ENCODE results near the gene INSIG2.

DNA sequence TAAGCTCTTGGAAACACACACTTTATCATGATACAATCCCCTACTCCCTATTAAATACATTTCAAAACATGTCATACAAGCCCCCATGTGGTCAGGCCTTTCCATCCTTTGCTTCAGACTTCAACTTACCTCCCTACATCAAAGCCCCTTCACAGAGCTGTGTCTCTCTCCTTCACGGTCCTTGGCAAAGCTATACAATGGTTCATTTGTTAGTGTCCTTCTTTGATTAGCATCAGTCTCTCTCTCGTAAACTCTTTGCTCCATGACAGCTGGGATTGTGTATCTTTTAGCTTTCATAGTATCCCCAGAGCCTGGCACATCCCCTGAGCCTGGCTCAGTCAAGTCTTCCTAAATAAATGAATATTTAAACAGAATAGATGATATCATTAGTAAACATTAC is 25.6 kb upstream of the INSIG2 start:
- TF ChIP-seq, protein P1, sequence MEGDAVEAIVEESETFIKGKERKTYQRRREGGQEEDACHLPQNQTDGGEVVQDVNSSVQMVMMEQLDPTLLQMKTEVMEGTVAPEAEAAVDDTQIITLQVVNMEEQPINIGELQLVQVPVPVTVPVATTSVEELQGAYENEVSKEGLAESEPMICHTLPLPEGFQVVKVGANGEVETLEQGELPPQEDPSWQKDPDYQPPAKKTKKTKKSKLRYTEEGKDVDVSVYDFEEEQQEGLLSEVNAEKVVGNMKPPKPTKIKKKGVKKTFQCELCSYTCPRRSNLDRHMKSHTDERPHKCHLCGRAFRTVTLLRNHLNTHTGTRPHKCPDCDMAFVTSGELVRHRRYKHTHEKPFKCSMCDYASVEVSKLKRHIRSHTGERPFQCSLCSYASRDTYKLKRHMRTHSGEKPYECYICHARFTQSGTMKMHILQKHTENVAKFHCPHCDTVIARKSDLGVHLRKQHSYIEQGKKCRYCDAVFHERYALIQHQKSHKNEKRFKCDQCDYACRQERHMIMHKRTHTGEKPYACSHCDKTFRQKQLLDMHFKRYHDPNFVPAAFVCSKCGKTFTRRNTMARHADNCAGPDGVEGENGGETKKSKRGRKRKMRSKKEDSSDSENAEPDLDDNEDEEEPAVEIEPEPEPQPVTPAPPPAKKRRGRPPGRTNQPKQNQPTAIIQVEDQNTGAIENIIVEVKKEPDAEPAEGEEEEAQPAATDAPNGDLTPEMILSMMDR (IDR thresholded peaks at IDR 0.05), result no peak
- TF ChIP-seq POLR2AphosphoS5 (IDR thresholded peaks at IDR 0.05) (no peak), POLR2A (IDR thresholded peaks at IDR 0.05; ENCODE audit: low read depth) (no peak), EP300 (IDR thresholded peaks at IDR 0.05) (no peak)
